ENCODE results near the gene KCNJ14.

KCNJ14 gene

GRCh38 chr19:48452289-48453190 lies 2.8 kb upstream of the KCNJ14 start:
- no peak overlapping the region for H3K27ac Mint-ChIP-seq
- ATAC-seq (ENCODE audit: low read depth) = no peak
- peaks cover 31% of the 10 kb centered on the region for H3K36me3 Mint-ChIP-seq
- no peak for DNase-seq (ENCODE audit: low spot score in 2 of 2)
- no peaks in the 10 kb centered on the region for H3K9me3 Mint-ChIP-seq
- H3K4me3 Mint-ChIP-seq = no peak overlapping the region
- no peaks in the 10 kb centered on the region for H3K27me3 Mint-ChIP-seq
- peaks cover 16% of the 10 kb centered on the region for H3K4me1 Mint-ChIP-seq

GRCh38 chr19:48454150-48454730 lies 1.1 kb upstream of the KCNJ14 start:
- Mint-ChIP-seq H3K27ac (peak overlapping the region; percentile 33), H3K36me3 (peaks cover 20% of the 10 kb centered on the region), H3K4me1 (peaks cover 9% of the 10 kb centered on the region), H3K4me3 (no peak overlapping the region), H3K9me3 (no peaks in the 10 kb centered on the region), H3K27me3 (no peaks in the 10 kb centered on the region)
- ATAC-seq (ENCODE audit: low read depth) (no peak), DNase-seq (ENCODE audit: low spot score in 2 of 2) (no peak)

- H3K36me3 Mint-ChIP-seq = peaks cover 20% of the 10 kb centered on the region
- no peak for ATAC-seq (ENCODE audit: low read depth)
- H3K27ac Mint-ChIP-seq = no peak overlapping the region
- peaks cover 9% of the 10 kb centered on the region for H3K4me1 Mint-ChIP-seq
- H3K27me3 Mint-ChIP-seq = no peaks in the 10 kb centered on the region
- DNase-seq (ENCODE audit: low spot score in 2 of 2) = no peak
- no peak overlapping the region for H3K4me3 Mint-ChIP-seq
- H3K9me3 Mint-ChIP-seq = no peaks in the 10 kb centered on the region
Measured at GRCh38 chr19:48455908-48456562, 661 bp downstream of the KCNJ14 start.

GRCh38 chr19:48456864-48457263 lies 1.5 kb downstream of the KCNJ14 start:
- H3K27ac Mint-ChIP-seq = no peak overlapping the region
- H3K36me3 Mint-ChIP-seq = peaks cover 17% of the 10 kb centered on the region
- no peaks in the 10 kb centered on the region for H3K27me3 Mint-ChIP-seq
- peaks cover 9% of the 10 kb centered on the region for H3K4me1 Mint-ChIP-seq
- ATAC-seq (ENCODE audit: low read depth) (no peak), DNase-seq (ENCODE audit: low spot score in 2 of 2) (no peak)
- no peak overlapping the region for H3K4me3 Mint-ChIP-seq
- H3K9me3 Mint-ChIP-seq = no peaks in the 10 kb centered on the region

GRCh38 chr19:48458016-48458415 lies 2.6 kb downstream of the KCNJ14 start:
- DNase-seq (ENCODE audit: low spot score in 2 of 2) (no peak), ATAC-seq (ENCODE audit: low read depth) (no peak)
- Mint-ChIP-seq H3K9me3 (no peaks in the 10 kb centered on the region), H3K4me1 (peaks cover 9% of the 10 kb centered on the region), H3K4me3 (no peak overlapping the region), H3K27me3 (no peaks in the 10 kb centered on the region), H3K27ac (no peak overlapping the region), H3K36me3 (peaks cover 16% of the 10 kb centered on the region)

- DNase-seq (ENCODE audit: low spot score in 2 of 2) (no peak), ATAC-seq (ENCODE audit: low read depth) (no peak)
- no peaks in the 10 kb centered on the region for H3K27me3 Mint-ChIP-seq
- no peak overlapping the region for H3K27ac Mint-ChIP-seq
- no peak overlapping the region for H3K4me3 Mint-ChIP-seq
- H3K4me1 Mint-ChIP-seq = peaks cover 5% of the 10 kb centered on the region
- no peaks in the 10 kb centered on the region for H3K9me3 Mint-ChIP-seq
- H3K36me3 Mint-ChIP-seq = peaks cover 6% of the 10 kb centered on the region
Measured at GRCh38 chr19:48461651-48461981, 6.2 kb downstream of the KCNJ14 start.

GRCh38 chr19:48461982-48462655 lies 6.7 kb downstream of the KCNJ14 start:
- H3K36me3 Mint-ChIP-seq = peaks cover 5% of the 10 kb centered on the region
- no peaks in the 10 kb centered on the region for H3K9me3 Mint-ChIP-seq
- no peaks in the 10 kb centered on the region for H3K27me3 Mint-ChIP-seq
- no peak overlapping the region for H3K4me3 Mint-ChIP-seq
- no peak overlapping the region for H3K27ac Mint-ChIP-seq
- ATAC-seq (ENCODE audit: low read depth) (no peak), DNase-seq (ENCODE audit: low spot score in 2 of 2) (no peak)
- H3K4me1 Mint-ChIP-seq = peaks cover 5% of the 10 kb centered on the region

- ATAC-seq (ENCODE audit: low read depth) = no peak
- Mint-ChIP-seq H3K27ac (no peak overlapping the region), H3K4me1 (peaks cover 11% of the 10 kb centered on the region), H3K9me3 (no peaks in the 10 kb centered on the region), H3K4me3 (no peak overlapping the region), H3K36me3 (peaks cover 3% of the 10 kb centered on the region), H3K27me3 (no peaks in the 10 kb centered on the region)
- DNase-seq (ENCODE audit: low spot score in 2 of 2) = no peak
Measured at GRCh38 chr19:48465215-48465614, 9.8 kb downstream of the KCNJ14 start.

- Mint-ChIP-seq H3K36me3 (peaks cover 5% of the 10 kb centered on the region), H3K4me3 (no peak overlapping the region), H3K4me1 (peaks cover 14% of the 10 kb centered on the region), H3K27me3 (no peaks in the 10 kb centered on the region), H3K27ac (no peak overlapping the region), H3K9me3 (no peaks in the 10 kb centered on the region)
- ATAC-seq (ENCODE audit: low read depth) = no peak
- DNase-seq (ENCODE audit: low spot score in 2 of 2) = no peak
Measured at GRCh38 chr19:48466561-48467325, 11.4 kb downstream of the KCNJ14 start.

GRCh38 chr19:48468772-48469288 lies 13.5 kb downstream of the KCNJ14 start:
- Mint-ChIP-seq H3K27me3 (no peaks in the 10 kb centered on the region), H3K4me1 (peaks cover 13% of the 10 kb centered on the region), H3K27ac (peak overlapping the region; percentile 82), H3K9me3 (no peaks in the 10 kb centered on the region), H3K4me3 (peak overlapping the region; percentile 89), H3K36me3 (peaks cover 12% of the 10 kb centered on the region)
- peak; percentile 92 to 99 for DNase-seq (ENCODE audit: low spot score in 2 of 2)
- peak; percentile 87 for ATAC-seq (ENCODE audit: low read depth)

- H3K4me1 Mint-ChIP-seq = peaks cover 11% of the 10 kb centered on the region
- peaks cover 11% of the 10 kb centered on the region for H3K36me3 Mint-ChIP-seq
- H3K27ac Mint-ChIP-seq = peak within 1 kb of the TSS; percentile 82
- no peak for DNase-seq (ENCODE audit: low spot score in 2 of 2)
- no peaks in the 10 kb centered on the region for H3K9me3 Mint-ChIP-seq
- peak within 1 kb of the TSS; percentile 89 for H3K4me3 Mint-ChIP-seq
- no peak for ATAC-seq (ENCODE audit: low read depth)
- no peaks in the 10 kb centered on the region for H3K27me3 Mint-ChIP-seq
Measured at GRCh38 chr19:48469289-48469881, 14.0 kb downstream of the KCNJ14 start, which contains the start of gene CYTH2. Gene CYTH2 (plus strand): TSS chr19:48469369. CDS start chr19:48469508, 139 bp downstream.

- Mint-ChIP-seq H3K27ac (no peak overlapping the region), H3K4me1 (peaks cover 11% of the 10 kb centered on the region), H3K27me3 (no peaks in the 10 kb centered on the region), H3K9me3 (no peaks in the 10 kb centered on the region), H3K36me3 (peaks cover 13% of the 10 kb centered on the region), H3K4me3 (peak overlapping the region; percentile 89)
- ATAC-seq (ENCODE audit: low read depth) = no peak
- no peak for DNase-seq (ENCODE audit: low spot score in 2 of 2)
Measured at GRCh38 chr19:48469934-48470680, 14.7 kb downstream of the KCNJ14 start.

Measured in memory B cell (primary cell).